ENCODE data around the gene POLR2A.

DNA sequence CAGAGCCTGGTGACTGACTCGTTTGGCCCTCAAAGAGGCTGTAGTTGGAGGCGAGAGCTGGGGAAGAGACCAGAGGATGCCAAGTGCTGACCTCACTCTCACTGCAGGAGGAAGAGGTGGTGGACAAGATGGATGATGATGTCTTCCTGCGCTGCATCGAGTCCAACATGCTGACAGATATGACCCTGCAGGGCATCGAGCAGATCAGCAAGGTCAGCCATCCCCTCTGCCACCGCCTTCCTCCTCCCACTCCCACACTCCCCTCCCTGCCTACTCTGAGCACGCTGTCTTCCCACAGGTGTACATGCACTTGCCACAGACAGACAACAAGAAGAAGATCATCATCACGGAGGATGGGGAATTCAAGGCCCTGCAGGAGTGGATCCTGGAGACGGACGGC lies 26.9 kb downstream of the POLR2A start:
- TF ChIP-seq, protein P1, sequence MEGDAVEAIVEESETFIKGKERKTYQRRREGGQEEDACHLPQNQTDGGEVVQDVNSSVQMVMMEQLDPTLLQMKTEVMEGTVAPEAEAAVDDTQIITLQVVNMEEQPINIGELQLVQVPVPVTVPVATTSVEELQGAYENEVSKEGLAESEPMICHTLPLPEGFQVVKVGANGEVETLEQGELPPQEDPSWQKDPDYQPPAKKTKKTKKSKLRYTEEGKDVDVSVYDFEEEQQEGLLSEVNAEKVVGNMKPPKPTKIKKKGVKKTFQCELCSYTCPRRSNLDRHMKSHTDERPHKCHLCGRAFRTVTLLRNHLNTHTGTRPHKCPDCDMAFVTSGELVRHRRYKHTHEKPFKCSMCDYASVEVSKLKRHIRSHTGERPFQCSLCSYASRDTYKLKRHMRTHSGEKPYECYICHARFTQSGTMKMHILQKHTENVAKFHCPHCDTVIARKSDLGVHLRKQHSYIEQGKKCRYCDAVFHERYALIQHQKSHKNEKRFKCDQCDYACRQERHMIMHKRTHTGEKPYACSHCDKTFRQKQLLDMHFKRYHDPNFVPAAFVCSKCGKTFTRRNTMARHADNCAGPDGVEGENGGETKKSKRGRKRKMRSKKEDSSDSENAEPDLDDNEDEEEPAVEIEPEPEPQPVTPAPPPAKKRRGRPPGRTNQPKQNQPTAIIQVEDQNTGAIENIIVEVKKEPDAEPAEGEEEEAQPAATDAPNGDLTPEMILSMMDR (IDR thresholded peaks at IDR 0.05; ENCODE audit: poor library complexity, severe bottlenecking): no peak
- TF ChIP-seq TAF1 (IDR thresholded peaks at IDR 0.05; ENCODE audit: low read depth) (no peak), POLR2AphosphoS5 (IDR thresholded peaks at IDR 0.05) (no peak), EZH2 (IDR thresholded peaks at IDR 0.05; ENCODE audit: borderline replicate concordance, insufficient read depth, low read length, poor library complexity, severe bottlenecking) (no peak), EP300 (conservative IDR thresholded peaks at IDR 0.05; ENCODE audit: poor library complexity, severe bottlenecking) (no peak), SMC3 (conservative IDR thresholded peaks at IDR 0.05; ENCODE audit: poor library complexity) (no peak), RAD21 (conservative IDR thresholded peaks at IDR 0.05) (no peak)
- TF ChIP-seq, protein P2, sequence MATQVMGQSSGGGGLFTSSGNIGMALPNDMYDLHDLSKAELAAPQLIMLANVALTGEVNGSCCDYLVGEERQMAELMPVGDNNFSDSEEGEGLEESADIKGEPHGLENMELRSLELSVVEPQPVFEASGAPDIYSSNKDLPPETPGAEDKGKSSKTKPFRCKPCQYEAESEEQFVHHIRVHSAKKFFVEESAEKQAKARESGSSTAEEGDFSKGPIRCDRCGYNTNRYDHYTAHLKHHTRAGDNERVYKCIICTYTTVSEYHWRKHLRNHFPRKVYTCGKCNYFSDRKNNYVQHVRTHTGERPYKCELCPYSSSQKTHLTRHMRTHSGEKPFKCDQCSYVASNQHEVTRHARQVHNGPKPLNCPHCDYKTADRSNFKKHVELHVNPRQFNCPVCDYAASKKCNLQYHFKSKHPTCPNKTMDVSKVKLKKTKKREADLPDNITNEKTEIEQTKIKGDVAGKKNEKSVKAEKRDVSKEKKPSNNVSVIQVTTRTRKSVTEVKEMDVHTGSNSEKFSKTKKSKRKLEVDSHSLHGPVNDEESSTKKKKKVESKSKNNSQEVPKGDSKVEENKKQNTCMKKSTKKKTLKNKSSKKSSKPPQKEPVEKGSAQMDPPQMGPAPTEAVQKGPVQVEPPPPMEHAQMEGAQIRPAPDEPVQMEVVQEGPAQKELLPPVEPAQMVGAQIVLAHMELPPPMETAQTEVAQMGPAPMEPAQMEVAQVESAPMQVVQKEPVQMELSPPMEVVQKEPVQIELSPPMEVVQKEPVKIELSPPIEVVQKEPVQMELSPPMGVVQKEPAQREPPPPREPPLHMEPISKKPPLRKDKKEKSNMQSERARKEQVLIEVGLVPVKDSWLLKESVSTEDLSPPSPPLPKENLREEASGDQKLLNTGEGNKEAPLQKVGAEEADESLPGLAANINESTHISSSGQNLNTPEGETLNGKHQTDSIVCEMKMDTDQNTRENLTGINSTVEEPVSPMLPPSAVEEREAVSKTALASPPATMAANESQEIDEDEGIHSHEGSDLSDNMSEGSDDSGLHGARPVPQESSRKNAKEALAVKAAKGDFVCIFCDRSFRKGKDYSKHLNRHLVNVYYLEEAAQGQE (IDR thresholded peaks at IDR 0.05; ENCODE audit: borderline replicate concordance): no peak

Measured in neural cell (in vitro differentiated cells).